Suprapubic skin (tissue), 4 donors: ENCODE results near the gene BARD1. TPM values are rescaled to one million over a fixed set of nuclear protein-coding genes. Genes with fewer than 3 reads are reported as not detected.
A peak's percentile ranks its signal among the peaks of the same experiment; 100 is the strongest.

ENCODE experiments used
- DNase-seq, 2 donors: peaks; one replicate each; pipeline ENCODE4 v3.0.0-alpha.2; 2019; ENCODE audit warnings: low spot score in 2 of 2
- H3K27ac ChIP-seq: fragments of 200-600 bp; sonication (generic); one replicate; pipeline ENCODE4 v1.5.1; 2019
- H3K27me3 ChIP-seq: fragments of 200-600 bp; sonication (generic); one replicate; pipeline ENCODE4 v1.5.1; 2019
- H3K36me3 ChIP-seq: fragments of 200-600 bp; sonication (generic); one replicate; pipeline ENCODE4 v1.5.1; 2019
- H3K4me1 ChIP-seq: fragments of 200-600 bp; sonication (generic); one replicate; pipeline ENCODE4 v1.5.1; 2019
- H3K4me3 ChIP-seq: fragments of 200-600 bp; sonication (generic); one replicate; pipeline ENCODE4 v1.5.1; 2019; ENCODE audit warnings: mild to moderate bottlenecking
- H3K9me3 ChIP-seq: fragments of 200-600 bp; sonication (generic); one replicate; pipeline ENCODE4 v1.5.1; 2019
- CTCF ChIP-seq, 2 donors: fragments of 200-600 bp in 1 of 2; fragments of 450-650 bp in 1 of 2; sonication (generic) in 1 of 2; IDR thresholded peaks; one replicate each; pipeline ENCODE4 v1.5.1; 2016 to 2019; ENCODE audit warnings: antibody characterized with exemption in 2 of 2, mild to moderate bottlenecking in 1 of 2, moderate library complexity in 1 of 2
- EP300 ChIP-seq: sonication (generic); formaldehyde crosslinking; IDR thresholded peaks from one replicate; pipeline ENCODE4 v1.6.1; 2017; ENCODE audit warnings: antibody characterized with exemption
- POLR2A ChIP-seq, 2 donors: fragments of 450-650 bp; IDR thresholded peaks; one replicate each; pipeline ENCODE4 v1.6.1; 2017; ENCODE audit warnings: antibody characterized with exemption in 2 of 2, mild to moderate bottlenecking in 2 of 2, moderate library complexity in 2 of 2
- POLR2AphosphoS5 ChIP-seq, 3 donors: sonication (generic); formaldehyde crosslinking; IDR thresholded peaks; one replicate each; pipeline ENCODE4 v1.6.1; 2017; ENCODE audit warnings: antibody characterized with exemption in 3 of 3
- WGBS: methylation state at CpG from one replicate; pipeline ENCODE4 v1.1.5; 2018; 5-methylcytosine and 5-hydroxymethylcytosine counted together
- total RNA-seq, 4 donors: library from RNA; depleted of rRNA; stranded (reverse); fragments of >200 nt; gene quantifications; one replicate each; pipeline ENCODE4 v1.1.0, GENCODE V29; 2016

Gene BARD1
- 10 to 100 TPM; 26.2 to 75.9 (median 32.3) TPM for total RNA-seq

- Histone ChIP-seq H3K4me1 (peaks cover 17% of the 10 kb centered on the region), H3K9me3 (no peaks in the 10 kb centered on the region), H3K36me3 (no peaks in the 10 kb centered on the region), H3K27ac (peak within 1 kb of the TSS; percentile 88), H3K4me3 (peak within 1 kb of the TSS; percentile 91), H3K27me3 (no peaks in the 10 kb centered on the region)
- DNase-seq = peak in 1 of 2 donors; percentile 78
- TF ChIP-seq CTCF (IDR thresholded peaks at IDR 0.05) = no peak
- peak in 2 of 3 donors; percentile 51 to 54 for TF ChIP-seq POLR2AphosphoS5 (IDR thresholded peaks at IDR 0.05)
- no peak for TF ChIP-seq EP300
- TF ChIP-seq POLR2A (IDR thresholded peaks at IDR 0.05) = no peak
- WGBS = under 1% methylated on average over 38 of the region's 76 CpGs
Observed at GRCh38 chr2:214808981-214809750, at the start of gene BARD1. BARD1 (minus strand) TSS chr2:214809683; CDS start chr2:214809569, 114 bp downstream.

GRCh38 chr2:214856137-214856536 is 46.7 kb upstream of the BARD1 start:
- H3K27me3 ChIP-seq = no peaks in the 10 kb centered on the region
- H3K36me3 ChIP-seq = no peaks in the 10 kb centered on the region
- H3K4me1 ChIP-seq = peaks cover 2% of the 10 kb centered on the region
- WGBS = 47% methylated on average over 3 of the region's 3 CpGs
- no peak overlapping the region for H3K27ac ChIP-seq
- H3K9me3 ChIP-seq = no peaks in the 10 kb centered on the region
- TF ChIP-seq POLR2A (IDR thresholded peaks at IDR 0.05) (no peak), EP300 (no peak), CTCF (IDR thresholded peaks at IDR 0.05) (no peak), POLR2AphosphoS5 (IDR thresholded peaks at IDR 0.05) (no peak)
- no peak overlapping the region for H3K4me3 ChIP-seq
- no peak for DNase-seq

GRCh38 chr2:214853906-214854305 is 44.4 kb upstream of the BARD1 start:
- no peak for TF ChIP-seq POLR2A (IDR thresholded peaks at IDR 0.05)
- TF ChIP-seq POLR2AphosphoS5 (IDR thresholded peaks at IDR 0.05) = no peak
- TF ChIP-seq EP300 = no peak
- no peak for TF ChIP-seq CTCF (IDR thresholded peaks at IDR 0.05)
- WGBS = 79% methylated on average over 2 of the region's 2 CpGs
- H3K9me3 ChIP-seq = no peaks in the 10 kb centered on the region
- no peaks in the 10 kb centered on the region for H3K36me3 ChIP-seq
- peaks cover 2% of the 10 kb centered on the region for H3K4me1 ChIP-seq
- H3K27me3 ChIP-seq = no peaks in the 10 kb centered on the region
- H3K4me3 ChIP-seq = no peak overlapping the region
- no peak overlapping the region for H3K27ac ChIP-seq
- no peak for DNase-seq

- no peak for DNase-seq
- H3K27me3 ChIP-seq = no peaks in the 10 kb centered on the region
- no peaks in the 10 kb centered on the region for H3K36me3 ChIP-seq
- 95% methylated on average over 2 of the region's 2 CpGs for WGBS
- H3K27ac ChIP-seq = no peak overlapping the region
- no peaks in the 10 kb centered on the region for H3K4me1 ChIP-seq
- H3K9me3 ChIP-seq = no peaks in the 10 kb centered on the region
- H3K4me3 ChIP-seq = no peak overlapping the region
- TF ChIP-seq POLR2AphosphoS5 (IDR thresholded peaks at IDR 0.05) = no peak
- TF ChIP-seq EP300 = no peak
- TF ChIP-seq CTCF (IDR thresholded peaks at IDR 0.05) = no peak
- TF ChIP-seq POLR2A (IDR thresholded peaks at IDR 0.05) = no peak
Observed at GRCh38 chr2:214843823-214844222, 34.3 kb upstream of the BARD1 start.

GRCh38 chr2:214839464-214839863 is 30.0 kb upstream of the BARD1 start:
- 95% methylated on average over 2 of the region's 2 CpGs for WGBS

More at GRCh38 chr2:214839464-214839863, 30.0 kb upstream of the BARD1 start:
- no peak for DNase-seq
- no peaks in the 10 kb centered on the region for H3K36me3 ChIP-seq
- no peaks in the 10 kb centered on the region for H3K9me3 ChIP-seq
- H3K27ac ChIP-seq = no peak overlapping the region
- H3K27me3 ChIP-seq = no peaks in the 10 kb centered on the region
- no peak overlapping the region for H3K4me3 ChIP-seq
- no peak for TF ChIP-seq EP300
- TF ChIP-seq POLR2AphosphoS5 (IDR thresholded peaks at IDR 0.05) = no peak
- no peak for TF ChIP-seq CTCF (IDR thresholded peaks at IDR 0.05)
- TF ChIP-seq POLR2A (IDR thresholded peaks at IDR 0.05) = no peak
- H3K4me1 ChIP-seq = no peaks in the 10 kb centered on the region
